AG10803 (cell line): Measurements from ENCODE around the gene FYTTD1.

Source experiments
- DNase-seq: peaks from one replicate; pipeline ENCODE4 v3.0.0; 2010; ENCODE audit warnings: low read depth
- H3K4me3 ChIP-seq: 2 replicates; pipeline ENCODE4 v1.5.1; 2011; ENCODE audit warnings: mild to moderate bottlenecking, low read length, control low read depth
- TF ChIP-seq, protein P1 (sequence below): conservative IDR thresholded peaks from 2 replicates; pipeline ENCODE4 v1.5.1; 2011; ENCODE audit warnings: mild to moderate bottlenecking, low read length, control low read depth, inconsistent platforms

The FYTTD1 gene

DNA sequence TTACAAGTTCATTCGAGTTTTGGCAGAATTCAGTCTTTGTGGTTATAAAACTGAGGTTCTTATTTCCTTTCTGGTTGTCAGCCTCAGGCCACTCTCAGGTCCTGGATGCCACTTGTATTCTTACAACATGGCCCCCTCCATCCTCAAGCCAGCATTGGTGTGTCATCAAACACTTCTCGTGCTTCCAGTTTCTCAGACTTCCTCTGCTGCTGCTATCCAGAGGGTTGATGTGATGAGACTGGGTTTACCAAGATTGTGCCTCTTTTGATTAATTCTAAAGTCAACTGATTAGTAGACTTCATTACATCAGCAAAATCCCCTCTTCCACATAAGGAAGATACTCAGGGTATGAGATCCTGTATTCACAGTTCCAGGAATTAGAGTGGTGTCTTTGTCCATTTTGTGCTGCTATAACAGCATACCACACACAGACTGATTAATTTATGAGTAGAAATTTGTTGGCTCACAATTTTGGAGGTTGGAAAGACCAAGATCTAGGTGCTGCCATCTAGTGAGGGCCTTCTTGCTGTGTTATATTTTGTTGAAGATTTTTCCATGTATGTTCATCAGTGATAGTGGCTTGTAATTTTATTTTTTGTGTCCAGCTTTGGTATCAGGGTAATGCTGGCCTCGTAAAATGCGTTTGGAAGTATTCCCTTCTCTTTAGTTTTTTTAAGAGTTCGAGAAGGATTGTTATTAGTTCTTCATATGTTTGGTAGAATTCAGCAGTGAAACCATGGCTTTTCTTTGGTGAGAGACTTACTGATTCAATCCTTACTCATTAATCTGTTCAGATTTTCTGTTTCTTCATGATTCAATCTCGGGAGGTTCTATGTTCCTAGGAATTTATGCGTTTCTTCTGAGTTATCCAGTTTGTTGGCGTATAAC lies 52.5 kb downstream of the FYTTD1 start:
- no peak overlapping the region for H3K4me3 ChIP-seq
- TF ChIP-seq, protein P1, sequence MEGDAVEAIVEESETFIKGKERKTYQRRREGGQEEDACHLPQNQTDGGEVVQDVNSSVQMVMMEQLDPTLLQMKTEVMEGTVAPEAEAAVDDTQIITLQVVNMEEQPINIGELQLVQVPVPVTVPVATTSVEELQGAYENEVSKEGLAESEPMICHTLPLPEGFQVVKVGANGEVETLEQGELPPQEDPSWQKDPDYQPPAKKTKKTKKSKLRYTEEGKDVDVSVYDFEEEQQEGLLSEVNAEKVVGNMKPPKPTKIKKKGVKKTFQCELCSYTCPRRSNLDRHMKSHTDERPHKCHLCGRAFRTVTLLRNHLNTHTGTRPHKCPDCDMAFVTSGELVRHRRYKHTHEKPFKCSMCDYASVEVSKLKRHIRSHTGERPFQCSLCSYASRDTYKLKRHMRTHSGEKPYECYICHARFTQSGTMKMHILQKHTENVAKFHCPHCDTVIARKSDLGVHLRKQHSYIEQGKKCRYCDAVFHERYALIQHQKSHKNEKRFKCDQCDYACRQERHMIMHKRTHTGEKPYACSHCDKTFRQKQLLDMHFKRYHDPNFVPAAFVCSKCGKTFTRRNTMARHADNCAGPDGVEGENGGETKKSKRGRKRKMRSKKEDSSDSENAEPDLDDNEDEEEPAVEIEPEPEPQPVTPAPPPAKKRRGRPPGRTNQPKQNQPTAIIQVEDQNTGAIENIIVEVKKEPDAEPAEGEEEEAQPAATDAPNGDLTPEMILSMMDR: peak; percentile 40
- DNase-seq: peak; percentile 57

DNA sequence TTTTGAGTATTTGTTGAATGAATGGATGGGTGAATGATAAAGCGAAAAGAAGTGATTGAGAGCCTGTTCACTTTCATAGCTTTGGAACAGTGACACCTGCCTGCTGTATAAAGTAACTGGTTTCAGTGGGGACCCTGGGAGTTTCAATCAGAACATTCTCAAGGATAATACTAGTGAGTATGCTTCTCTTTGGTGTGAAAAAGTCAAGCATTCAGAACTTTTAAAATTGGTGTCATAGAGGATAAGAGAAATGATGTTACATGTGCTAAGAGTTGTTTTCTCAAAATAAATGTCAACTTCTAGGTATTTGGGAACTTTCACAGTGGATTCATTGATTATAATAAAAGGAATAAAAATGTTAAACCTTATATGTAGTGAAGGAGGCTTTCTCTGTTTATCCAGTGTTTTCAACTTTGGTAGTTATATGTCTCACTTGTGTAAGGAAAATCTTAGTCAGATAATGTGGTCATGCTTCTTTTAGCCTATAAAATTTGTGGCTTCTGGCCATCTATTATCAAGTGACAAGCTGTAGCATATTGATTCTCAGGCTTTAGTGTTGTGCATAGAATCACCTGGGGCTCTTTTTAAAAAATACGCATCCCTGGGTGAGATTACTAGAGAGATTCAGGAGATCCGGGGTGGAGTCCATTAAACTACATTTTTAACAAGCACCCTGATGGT lies 53.2 kb downstream of the FYTTD1 start:
- no peak overlapping the region for H3K4me3 ChIP-seq
- DNase-seq: no peak
- TF ChIP-seq, protein P1: peak; percentile 24; the same call in 1 of the 2 replicates

DNA sequence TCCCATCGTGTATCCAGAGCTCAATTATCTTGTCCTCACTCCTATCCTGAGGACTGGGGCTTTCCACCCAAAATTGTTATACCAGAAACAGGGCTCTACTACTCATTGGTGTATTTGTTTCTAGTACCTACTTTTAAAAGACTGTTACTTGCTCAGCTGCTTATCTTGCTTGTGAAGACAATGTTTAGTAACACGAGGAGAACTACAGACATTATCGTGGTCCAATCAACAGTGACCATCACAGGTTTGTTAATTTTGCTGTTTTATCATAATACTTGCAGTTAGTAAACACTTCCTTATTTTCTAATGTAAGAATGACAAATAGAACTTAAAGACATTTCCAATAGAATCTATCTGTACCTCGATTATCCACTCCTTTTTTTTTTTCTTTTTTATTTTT lies 54.8 kb downstream of the FYTTD1 start:
- TF ChIP-seq, protein P1: no peak

DNA sequence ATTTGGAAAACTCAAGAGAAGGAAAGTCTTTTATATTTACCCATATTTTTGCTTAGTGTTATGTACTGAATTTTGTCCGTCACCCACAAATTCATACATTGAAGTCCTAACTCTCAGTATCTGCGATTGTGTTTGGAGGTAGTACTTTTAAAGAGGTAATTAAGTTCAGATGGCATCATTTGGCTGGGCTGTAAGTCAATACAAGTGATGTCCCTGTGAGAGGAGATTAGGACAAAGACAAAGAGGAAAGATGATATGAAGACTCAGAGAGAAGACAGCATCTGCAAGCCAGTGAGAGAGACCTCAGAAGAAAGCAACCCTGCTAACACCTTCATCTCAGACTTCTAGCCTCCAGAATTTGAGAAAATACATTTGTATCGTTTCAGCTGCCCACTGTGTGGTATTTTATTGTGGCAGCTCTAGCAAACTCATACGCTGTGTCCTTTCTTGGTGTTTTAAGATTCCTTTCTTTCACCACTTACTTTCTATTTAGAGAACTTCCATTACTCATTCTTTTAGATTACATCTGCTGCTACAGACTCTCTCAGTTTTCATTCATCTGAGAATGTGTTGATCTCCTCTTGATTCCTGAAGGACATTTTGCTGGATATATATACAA lies 58.4 kb downstream of the FYTTD1 start:
- H3K4me3 ChIP-seq: peak overlapping the region; percentile 18; the same call in 1 of the 2 replicates
- DNase-seq: peak; percentile 63
- TF ChIP-seq, protein P1: no peak

More for the DNA sequence above, 54.8 kb downstream of the FYTTD1 start:
- no peak overlapping the region for H3K4me3 ChIP-seq
- no peak for DNase-seq

DNA sequence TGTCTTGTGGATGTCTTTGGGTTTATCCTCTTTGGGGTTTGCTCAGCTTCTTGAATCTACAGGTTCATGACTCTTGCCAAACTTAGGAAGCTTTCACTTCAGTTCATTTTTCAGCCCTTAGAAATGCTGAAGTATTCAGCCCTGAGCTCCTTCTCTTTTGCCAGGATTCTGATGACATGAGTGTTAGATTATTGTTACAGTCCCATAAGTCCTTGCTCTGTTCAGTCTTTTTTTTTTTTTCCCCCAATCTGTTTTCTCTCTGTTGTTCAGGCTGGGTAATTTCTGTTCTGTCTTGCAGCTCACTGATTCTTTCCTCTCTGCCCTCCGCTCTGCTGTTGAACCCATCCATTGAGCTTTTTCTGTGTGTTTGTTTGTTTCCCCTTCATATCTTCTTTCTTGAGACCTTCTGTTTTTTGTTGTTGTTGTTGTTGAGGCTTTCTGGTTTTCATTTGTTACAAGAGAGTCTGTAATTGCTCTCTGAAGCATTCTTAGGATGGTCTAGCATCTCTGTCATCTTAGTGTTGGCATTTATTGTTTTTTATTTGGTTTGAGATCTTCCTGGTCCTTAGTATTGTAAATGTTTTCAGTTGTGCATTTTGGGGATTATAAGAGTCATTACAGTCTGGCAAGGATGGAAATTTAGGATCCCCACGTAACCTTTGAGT lies 59.8 kb downstream of the FYTTD1 start:
- H3K4me3 ChIP-seq: peak overlapping the region; percentile 43
- DNase-seq: peak; percentile 93

DNA sequence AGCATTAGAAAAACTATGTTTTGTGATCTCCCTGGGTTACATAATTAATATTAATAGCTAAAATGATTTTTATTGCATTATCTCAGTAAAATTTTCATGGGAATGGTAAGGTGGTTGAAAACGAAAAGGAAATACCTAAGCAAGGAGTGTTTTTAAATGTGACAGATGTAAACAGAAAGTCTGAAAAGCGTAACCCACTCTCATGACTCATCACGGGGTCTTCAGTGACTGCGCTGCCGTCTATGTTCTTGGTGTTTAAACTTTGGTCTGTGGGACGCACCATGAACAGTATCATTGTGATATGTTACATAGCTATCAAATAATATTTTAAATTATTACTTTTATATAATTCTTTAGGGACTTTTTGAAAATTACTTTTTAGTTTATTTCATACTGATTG lies 61.2 kb downstream of the FYTTD1 start:
- no peak overlapping the region for H3K4me3 ChIP-seq
- DNase-seq: no peak
- TF ChIP-seq, protein P1: no peak

More for the DNA sequence above, 59.8 kb downstream of the FYTTD1 start:
- TF ChIP-seq, protein P1: no peak
